ACC112 (cell line): ENCODE data around the gene IL17F.

Source experiments
- H2AFZ ChIP-seq: fragments of 200-600 bp; sonication (generic); one replicate; pipeline ENCODE4 v1.6.0; 2017; ENCODE audit warnings: antibody characterized with exemption, low read length; ENCODE audit not compliant: unreplicated experiment
- H3K27ac ChIP-seq: fragments of 200-600 bp; sonication (generic); 2 replicates; pipeline ENCODE4 v1.5.1; 2014; ENCODE audit warnings: low read depth, mild to moderate bottlenecking, antibody characterized with exemption, low read length, moderate library complexity
- H3K27me3 ChIP-seq: fragments of 200-600 bp; sonication (generic); 2 replicates; pipeline ENCODE4 v1.6.1; 2014; ENCODE audit warnings: mild to moderate bottlenecking, antibody characterized with exemption, low read length, moderate library complexity, mixed read lengths; ENCODE audit not compliant: insufficient read depth
- H3K36me3 ChIP-seq: fragments of 200-600 bp; sonication (generic); 2 replicates; pipeline ENCODE4 v1.6.1; 2016; ENCODE audit warnings: mild to moderate bottlenecking, antibody characterized with exemption, low read length, moderate library complexity, mixed read lengths; ENCODE audit not compliant: insufficient read depth
- H3K4me1 ChIP-seq: fragments of 200-600 bp; sonication (generic); one replicate; pipeline ENCODE4 v1.6.1; 2016; ENCODE audit warnings: low read length, mixed read lengths; ENCODE audit not compliant: insufficient read depth, unreplicated experiment, control insufficient read depth
- H3K4me3 ChIP-seq: fragments of 200-600 bp; sonication (generic); 2 replicates; pipeline ENCODE4 v1.5.1; 2014; ENCODE audit warnings: mild to moderate bottlenecking, low read depth, low read length
- H3K79me2 ChIP-seq: fragments of 200-600 bp; sonication (generic); one replicate; pipeline ENCODE4 v1.6.0; 2016; ENCODE audit warnings: low read length; ENCODE audit not compliant: control insufficient read depth, unreplicated experiment, insufficient read depth

IL17F gene

GRCh38 chr6:52191824-52192223 is 52.5 kb downstream of the IL17F start:
- Histone ChIP-seq H3K4me1 (no peaks in the 10 kb centered on the region), H3K36me3 (no peaks in the 10 kb centered on the region), H2AFZ (no peak overlapping the region), H3K79me2 (no peaks in the 10 kb centered on the region), H3K27me3 (peaks cover 44% of the 10 kb centered on the region), H3K27ac (no peak overlapping the region), H3K4me3 (no peak overlapping the region)

GRCh38 chr6:52190409-52190808 is 53.9 kb downstream of the IL17F start:
- Histone ChIP-seq H3K27ac (no peak overlapping the region), H3K4me3 (no peak overlapping the region), H3K27me3 (peaks cover 51% of the 10 kb centered on the region), H2AFZ (no peak overlapping the region), H3K36me3 (no peaks in the 10 kb centered on the region), H3K79me2 (no peaks in the 10 kb centered on the region), H3K4me1 (no peaks in the 10 kb centered on the region)

GRCh38 chr6:52189974-52190373 is 54.3 kb downstream of the IL17F start:
- Histone ChIP-seq H3K36me3 (no peaks in the 10 kb centered on the region), H3K4me1 (no peaks in the 10 kb centered on the region), H3K4me3 (no peak overlapping the region), H3K27me3 (peaks cover 53% of the 10 kb centered on the region), H3K27ac (no peak overlapping the region), H2AFZ (no peak overlapping the region), H3K79me2 (no peaks in the 10 kb centered on the region)

- Histone ChIP-seq H3K4me3 (no peak overlapping the region), H2AFZ (no peak overlapping the region), H3K79me2 (no peaks in the 10 kb centered on the region), H3K4me1 (no peaks in the 10 kb centered on the region), H3K27me3 (peaks cover 72% of the 10 kb centered on the region), H3K36me3 (no peaks in the 10 kb centered on the region), H3K27ac (no peak overlapping the region)
Measured at GRCh38 chr6:52187098-52187497, 57.2 kb downstream of the IL17F start.
